Activated CD8-positive, alpha-beta memory T cell treated with anti-CD3 and anti-CD28 coated beads for 36 hours (primary cell): ENCODE measurements around the gene DOLK. TPM values are rescaled to one million over a fixed set of nuclear protein-coding genes. Genes with fewer than 3 reads are reported as not detected.

ENCODE experiments used
- CTCF ChIA-PET: fragments of 350-600 bp; sonication (Branson Sonifier 250); formaldehyde crosslinking; loops from one replicate; lab custom pipeline; 2021; ENCODE audit warnings: antibody characterized with exemption; lab: Charles Lee
- POLR2A ChIA-PET: fragments of 350-600 bp; sonication (Branson Sonifier 250); formaldehyde crosslinking; loops from one replicate; lab custom pipeline; 2021; ENCODE audit warnings: antibody characterized with exemption; lab: Charles Lee
- total RNA-seq, 2 experiments: library from RNA; stranded (reverse); gene quantifications; one replicate each; pipeline ENCODE4 v1.2.3, GENCODE V29; 2021

Gene DOLK
- total RNA-seq, 2 experiments from 2014 or later, result 12.5 to 12.7 TPM

DNA sequence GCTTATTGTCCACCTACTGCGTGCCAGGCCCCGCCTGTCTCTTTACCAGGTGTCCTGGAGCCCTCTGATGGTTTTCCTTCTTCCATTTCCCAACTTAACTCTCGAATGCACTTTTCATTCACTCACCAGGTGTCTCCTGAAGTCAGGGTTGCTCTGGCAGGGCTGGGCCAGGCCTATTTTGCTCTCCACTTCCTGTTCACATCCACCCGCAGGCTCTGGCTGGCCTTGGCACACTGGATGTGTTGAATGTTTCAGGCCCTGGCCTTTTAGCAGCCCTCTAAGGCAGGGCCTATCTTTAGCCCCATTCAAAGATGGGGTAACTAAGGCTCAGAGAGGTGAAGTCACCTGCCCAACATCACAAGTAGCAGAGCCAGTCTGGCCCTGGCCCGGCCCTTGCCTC is 49.0 kb downstream of the DOLK start:
- ChIA-PET CTCF (no interaction called here), POLR2A (no interaction called here)

DNA sequence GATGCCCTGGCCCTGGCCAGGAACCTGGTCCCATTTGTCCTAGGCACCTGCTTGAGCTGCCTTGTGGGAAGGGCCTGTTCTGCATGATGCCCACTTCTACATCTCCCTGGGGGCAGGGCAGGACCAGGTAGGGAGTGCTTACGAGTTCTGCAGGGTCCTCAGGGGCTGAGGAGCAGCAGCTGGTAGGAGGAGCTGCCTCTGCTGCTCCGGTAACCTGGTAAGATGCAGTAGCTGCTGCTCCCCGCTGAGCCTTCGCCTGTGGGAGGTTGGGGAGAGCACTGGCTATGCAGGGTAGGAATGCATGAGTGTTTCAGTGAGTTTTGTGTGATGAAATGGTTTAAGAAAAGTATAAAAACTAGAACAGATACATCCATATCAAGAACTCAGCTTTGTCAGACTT is 51.8 kb downstream of the DOLK start:
- ChIA-PET POLR2A (no interaction called here), CTCF (no interaction called here)

Other genes starting within 250 kb of the DOLK start
- 10 to 100 TPM in 1 of 2 experiments, 1 to 10 TPM in 1; 8.4 to 10.2 TPM for gene PKN3, start 245.1 kb downstream of the DOLK start, total RNA-seq
- gene ZDHHC12, start 223.5 kb downstream of the DOLK start, total RNA-seq, result 10 to 100 TPM; 65.5 to 66.0 TPM
- 10 to 100 TPM; 16.9 to 17.3 TPM for gene ZER1, start 175.7 kb downstream of the DOLK start, total RNA-seq
- 10 to 100 TPM; 18.7 to 19.6 TPM for gene TBC1D13, start 160.3 kb downstream of the DOLK start, total RNA-seq
- gene ENDOG, start 129.1 kb downstream of the DOLK start, total RNA-seq, result 10 to 100 TPM; 24.9 to 27.7 TPM
- gene SPOUT1, start 117.8 kb downstream of the DOLK start, total RNA-seq, result 100 to 1,000 TPM; 130 to 138 TPM
- 10 to 100 TPM; 10.1 to 10.9 TPM for gene KYAT1, start 65.7 kb downstream of the DOLK start, total RNA-seq
- gene LRRC8A, start 65.5 kb downstream of the DOLK start, total RNA-seq, result 10 to 100 TPM; 22.7 to 24.7 TPM
- not detected for gene PHYHD1, start 26.6 kb downstream of the DOLK start, total RNA-seq
- 100 to 1,000 TPM; 136 to 139 TPM for gene NUP188, start 96 bp upstream of the DOLK start, total RNA-seq
- 10 to 100 TPM; 54.5 to 56.3 TPM for gene SH3GLB2, start 80.7 kb upstream of the DOLK start, total RNA-seq
- 10 to 100 TPM; 30.0 to 30.8 TPM for gene MIGA2, start 89.0 kb upstream of the DOLK start, total RNA-seq
- 10 to 100 TPM; 22.5 to 27.0 TPM for gene DOLPP1, start 133.5 kb upstream of the DOLK start, total RNA-seq
- gene CRAT, start 163.2 kb upstream of the DOLK start, total RNA-seq, result 1 to 10 TPM; 9.0 to 9.7 TPM
- gene PTPA, start 163.8 kb upstream of the DOLK start, total RNA-seq, result 100 to 1,000 TPM; 111 to 113 TPM
- 1 to 10 TPM; 1.9 to 2.1 TPM for gene IER5L, start 230.7 kb upstream of the DOLK start, total RNA-seq